GM18526 (cell line): ENCODE results near the gene SSTR4.

Source experiments
- POLR2A ChIP-seq: IDR thresholded peaks from 3 replicates; pipeline ENCODE4 v1.6.1; 2011; ENCODE audit not compliant: insufficient read length; ENCODE audit errors: extremely low read depth

The SSTR4 gene

GRCh38 chr20:23065266-23066201, 30.4 kb downstream of the SSTR4 start:
- TF ChIP-seq POLR2A: no peak

GRCh38 chr20:23066772-23067171, 31.7 kb downstream of the SSTR4 start:
- TF ChIP-seq POLR2A: no peak

GRCh38 chr20:23068283-23068682, 33.2 kb downstream of the SSTR4 start:
- TF ChIP-seq POLR2A: no peak

- TF ChIP-seq POLR2A: no peak
Observed at GRCh38 chr20:23069108-23069507, 34.0 kb downstream of the SSTR4 start.

GRCh38 chr20:23071398-23071797, 36.3 kb downstream of the SSTR4 start:
- no peak for TF ChIP-seq POLR2A

- no peak for TF ChIP-seq POLR2A
Observed at GRCh38 chr20:23071996-23072395, 36.9 kb downstream of the SSTR4 start.

- no peak for TF ChIP-seq POLR2A
Observed at GRCh38 chr20:23072892-23073586, 37.9 kb downstream of the SSTR4 start.

- TF ChIP-seq POLR2A: no peak
Observed at GRCh38 chr20:23074052-23074451, 38.9 kb downstream of the SSTR4 start.

GRCh38 chr20:23077277-23077676, 42.2 kb downstream of the SSTR4 start:
- TF ChIP-seq POLR2A: no peak

- no peak for TF ChIP-seq POLR2A
Observed at GRCh38 chr20:23078351-23079015, 43.4 kb downstream of the SSTR4 start.

GRCh38 chr20:23079016-23079351, 43.9 kb downstream of the SSTR4 start:
- TF ChIP-seq POLR2A: no peak

- no peak for TF ChIP-seq POLR2A
Observed at GRCh38 chr20:23079926-23080325, 44.8 kb downstream of the SSTR4 start.

- no peak for TF ChIP-seq POLR2A
Observed at GRCh38 chr20:23080521-23080920, 45.4 kb downstream of the SSTR4 start.

- no peak for TF ChIP-seq POLR2A
Observed at GRCh38 chr20:23081263-23081819, 46.2 kb downstream of the SSTR4 start.

- no peak for TF ChIP-seq POLR2A
Observed at GRCh38 chr20:23082846-23083552, 47.9 kb downstream of the SSTR4 start.
